GM12801 (cell line): ENCODE data around the gene NDUFV1.

Experiments used
- TF ChIP-seq, protein P1 (sequence below): IDR thresholded peaks from one replicate; pipeline ENCODE4 v1.5.1; 2011; ENCODE audit warnings: control low read depth; ENCODE audit not compliant: insufficient read length; ENCODE audit errors: extremely low read depth

The NDUFV1 gene

DNA sequence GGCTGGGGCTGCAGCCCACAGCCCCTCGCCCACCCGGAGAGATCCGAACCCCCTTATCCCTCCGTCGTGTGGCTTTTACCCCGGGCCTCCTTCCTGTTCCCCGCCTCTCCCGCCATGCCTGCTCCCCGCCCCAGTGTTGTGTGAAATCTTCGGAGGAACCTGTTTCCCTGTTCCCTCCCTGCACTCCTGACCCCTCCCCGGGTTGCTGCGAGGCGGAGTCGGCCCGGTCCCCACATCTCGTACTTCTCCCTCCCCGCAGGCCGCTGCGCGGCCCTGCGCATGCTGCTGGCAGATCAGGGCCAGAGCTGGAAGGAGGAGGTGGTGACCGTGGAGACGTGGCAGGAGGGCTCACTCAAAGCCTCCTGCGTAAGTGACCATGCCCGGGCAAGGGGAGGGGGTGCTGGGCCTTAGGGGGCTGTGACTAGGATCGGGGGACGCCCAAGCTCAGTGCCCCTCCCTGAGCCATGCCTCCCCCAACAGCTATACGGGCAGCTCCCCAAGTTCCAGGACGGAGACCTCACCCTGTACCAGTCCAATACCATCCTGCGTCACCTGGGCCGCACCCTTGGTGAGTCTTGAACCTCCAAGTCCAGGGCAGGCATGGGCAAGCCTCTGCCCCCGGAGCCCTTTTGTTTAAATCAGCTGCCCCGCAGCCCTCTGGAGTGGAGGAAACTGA, 22.4 kb upstream of the NDUFV1 start:
- TF ChIP-seq, protein P1, sequence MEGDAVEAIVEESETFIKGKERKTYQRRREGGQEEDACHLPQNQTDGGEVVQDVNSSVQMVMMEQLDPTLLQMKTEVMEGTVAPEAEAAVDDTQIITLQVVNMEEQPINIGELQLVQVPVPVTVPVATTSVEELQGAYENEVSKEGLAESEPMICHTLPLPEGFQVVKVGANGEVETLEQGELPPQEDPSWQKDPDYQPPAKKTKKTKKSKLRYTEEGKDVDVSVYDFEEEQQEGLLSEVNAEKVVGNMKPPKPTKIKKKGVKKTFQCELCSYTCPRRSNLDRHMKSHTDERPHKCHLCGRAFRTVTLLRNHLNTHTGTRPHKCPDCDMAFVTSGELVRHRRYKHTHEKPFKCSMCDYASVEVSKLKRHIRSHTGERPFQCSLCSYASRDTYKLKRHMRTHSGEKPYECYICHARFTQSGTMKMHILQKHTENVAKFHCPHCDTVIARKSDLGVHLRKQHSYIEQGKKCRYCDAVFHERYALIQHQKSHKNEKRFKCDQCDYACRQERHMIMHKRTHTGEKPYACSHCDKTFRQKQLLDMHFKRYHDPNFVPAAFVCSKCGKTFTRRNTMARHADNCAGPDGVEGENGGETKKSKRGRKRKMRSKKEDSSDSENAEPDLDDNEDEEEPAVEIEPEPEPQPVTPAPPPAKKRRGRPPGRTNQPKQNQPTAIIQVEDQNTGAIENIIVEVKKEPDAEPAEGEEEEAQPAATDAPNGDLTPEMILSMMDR: no peak

DNA sequence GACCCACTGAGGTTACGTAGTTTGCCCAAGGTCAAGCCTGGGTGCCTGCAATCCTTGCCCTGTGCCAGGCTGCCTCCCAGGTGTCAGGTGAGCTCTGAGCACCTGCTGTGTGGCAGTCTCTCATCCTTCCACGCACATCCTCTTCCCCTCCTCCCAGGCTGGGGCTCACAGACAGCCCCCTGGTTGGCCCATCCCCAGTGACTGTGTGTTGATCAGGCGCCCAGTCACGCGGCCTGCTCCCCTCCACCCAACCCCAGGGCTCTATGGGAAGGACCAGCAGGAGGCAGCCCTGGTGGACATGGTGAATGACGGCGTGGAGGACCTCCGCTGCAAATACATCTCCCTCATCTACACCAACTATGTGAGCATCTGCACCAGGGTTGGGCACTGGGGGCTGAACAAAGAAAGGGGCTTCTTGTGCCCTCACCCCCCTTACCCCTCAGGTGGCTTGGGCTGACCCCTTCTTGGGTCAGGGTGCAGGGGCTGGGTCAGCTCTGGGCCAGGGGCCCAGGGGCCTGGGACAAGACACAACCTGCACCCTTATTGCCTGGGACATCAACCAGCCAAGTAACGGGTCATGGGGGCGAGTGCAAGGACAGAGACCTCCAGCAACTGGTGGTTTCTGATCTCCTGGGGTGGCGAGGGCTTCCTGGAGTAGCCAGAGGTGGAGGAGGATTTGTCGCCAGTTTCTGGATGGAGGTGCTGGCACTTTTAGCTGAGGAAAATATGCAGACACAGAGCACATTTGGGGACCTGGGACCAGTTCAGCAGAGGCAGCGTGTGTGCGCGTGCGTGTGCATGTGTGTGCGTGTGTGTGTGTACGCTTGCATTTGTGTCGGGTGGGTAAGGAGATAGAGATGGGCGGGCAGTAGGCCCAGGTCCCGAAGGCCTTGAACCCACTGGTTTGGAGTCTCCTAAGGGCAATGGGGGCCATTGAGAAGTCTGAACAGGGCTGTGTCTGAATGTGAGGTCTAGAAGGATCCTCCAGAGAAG, 21.6 kb upstream of the NDUFV1 start:
- TF ChIP-seq, protein P1: no peak

DNA sequence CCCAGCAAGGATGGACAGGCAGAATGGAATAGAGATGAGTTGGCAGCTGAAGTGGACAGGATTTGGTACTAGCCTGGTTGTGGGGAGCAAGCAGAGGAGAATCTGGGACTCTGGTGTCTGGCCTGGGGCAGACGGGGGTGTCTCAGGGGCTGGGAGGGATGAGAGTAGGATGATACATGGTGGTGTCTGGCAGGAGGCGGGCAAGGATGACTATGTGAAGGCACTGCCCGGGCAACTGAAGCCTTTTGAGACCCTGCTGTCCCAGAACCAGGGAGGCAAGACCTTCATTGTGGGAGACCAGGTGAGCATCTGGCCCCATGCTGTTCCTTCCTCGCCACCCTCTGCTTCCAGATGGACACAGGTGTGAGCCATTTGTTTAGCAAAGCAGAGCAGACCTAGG, 20.8 kb upstream of the NDUFV1 start:
- TF ChIP-seq, protein P1: no peak

DNA sequence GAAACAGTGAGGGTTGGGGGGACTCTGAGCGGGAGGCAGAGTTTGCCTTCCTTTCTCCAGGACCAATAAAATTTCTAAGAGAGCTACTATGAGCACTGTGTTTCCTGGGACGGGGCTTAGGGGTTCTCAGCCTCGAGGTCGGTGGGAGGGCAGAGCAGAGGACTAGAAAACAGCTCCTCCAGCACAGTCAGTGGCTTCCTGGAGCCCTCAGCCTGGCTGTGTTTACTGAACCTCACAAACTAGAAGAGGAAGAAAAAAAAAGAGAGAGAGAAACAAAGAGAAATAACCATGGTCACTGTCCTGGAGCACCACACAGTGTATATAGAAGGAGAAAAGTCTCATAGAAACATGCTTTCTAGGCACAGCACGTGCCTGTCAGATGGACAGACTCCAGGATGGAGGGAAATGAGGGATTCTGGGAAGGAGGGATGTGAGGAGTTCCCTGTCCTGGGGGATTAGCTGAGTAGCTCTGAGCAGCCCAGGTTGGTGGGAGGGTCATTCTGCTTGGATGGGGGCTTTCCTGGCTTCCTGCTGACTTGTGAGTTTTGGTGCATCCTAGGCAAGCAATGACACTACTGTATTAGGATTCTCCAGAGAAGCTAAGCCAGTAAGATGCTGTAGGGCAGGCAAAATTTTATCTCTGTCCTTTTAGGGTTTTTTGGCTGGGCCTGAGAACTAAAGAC, 20.0 kb upstream of the NDUFV1 start:
- TF ChIP-seq, protein P1: no peak

DNA sequence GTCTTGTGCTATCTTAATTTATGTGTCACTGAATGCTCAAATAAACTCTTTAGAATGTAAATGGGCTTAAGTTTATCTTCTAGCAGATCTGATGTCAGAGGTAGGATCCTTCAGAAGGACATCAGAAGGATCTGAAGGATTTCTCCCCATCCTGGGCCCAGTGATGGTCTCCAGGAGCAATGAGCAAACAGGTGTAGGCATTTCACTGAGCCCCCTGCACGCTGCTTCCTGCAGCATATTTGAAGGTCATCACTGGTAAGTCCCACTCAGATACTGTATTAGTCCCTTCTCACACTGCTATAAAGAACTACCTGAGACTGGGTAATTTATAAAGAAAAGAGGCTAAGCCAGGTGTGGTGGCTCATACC, 18.6 kb upstream of the NDUFV1 start:
- TF ChIP-seq, protein P1: no peak

DNA sequence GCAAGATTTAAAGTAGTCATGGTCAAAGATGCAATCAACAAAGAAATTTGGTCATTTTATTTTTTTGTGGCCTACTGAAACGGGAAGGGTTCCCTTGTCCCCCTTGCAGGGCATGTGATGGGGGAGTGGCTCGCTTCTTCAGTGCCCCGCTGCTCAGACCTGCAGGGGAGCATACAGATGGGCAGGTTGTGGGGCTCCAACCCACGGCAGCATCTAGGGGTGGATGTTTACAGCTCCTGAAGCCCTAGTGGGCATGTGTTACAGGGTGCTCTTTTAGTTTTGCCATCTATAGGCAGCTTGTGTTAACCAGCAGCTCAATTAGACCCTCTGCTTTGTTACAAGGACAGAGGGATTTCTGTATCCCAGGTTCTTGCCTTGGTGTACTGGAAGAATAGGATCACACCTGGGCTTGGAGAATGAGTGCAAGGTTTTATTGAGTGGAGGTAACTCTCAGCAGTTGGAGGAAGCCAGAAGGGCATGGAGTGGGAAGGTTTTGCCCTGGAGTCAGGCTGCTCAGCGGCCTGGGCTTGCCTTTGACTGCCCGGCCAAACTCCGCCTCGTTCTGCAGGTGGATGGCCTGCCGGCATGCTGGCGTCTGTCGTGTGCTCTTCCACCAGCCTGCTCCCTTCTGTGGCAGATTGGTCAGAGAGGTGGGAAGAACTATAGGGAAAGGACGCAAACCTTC, 13.7 kb upstream of the NDUFV1 start:
- TF ChIP-seq, protein P1: no peak

DNA sequence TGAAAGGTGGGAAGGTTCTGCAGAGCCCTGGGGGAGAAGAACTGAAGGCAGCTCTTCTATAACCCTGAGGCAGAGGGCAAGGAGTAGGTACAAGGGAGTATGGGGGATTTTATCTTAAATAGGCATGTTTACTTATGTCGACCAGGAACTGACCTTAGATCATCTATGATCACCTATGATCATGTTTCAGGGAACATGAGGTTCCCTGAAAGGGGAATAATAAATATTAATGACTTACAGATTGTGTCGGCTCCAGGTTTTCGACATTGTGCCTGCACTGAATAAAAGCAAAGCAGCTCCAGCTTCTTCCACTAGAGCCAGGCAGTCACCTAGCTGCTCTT, 13.2 kb upstream of the NDUFV1 start:
- TF ChIP-seq, protein P1: no peak
